ENCODE measurements around the gene KCTD7.
"Not testable (repeated sequence)": the region's sequence is repeated elsewhere in the genome, so short reads cannot be mapped to it uniquely, and the experiment has no call there.

Gene KCTD7

DNA sequence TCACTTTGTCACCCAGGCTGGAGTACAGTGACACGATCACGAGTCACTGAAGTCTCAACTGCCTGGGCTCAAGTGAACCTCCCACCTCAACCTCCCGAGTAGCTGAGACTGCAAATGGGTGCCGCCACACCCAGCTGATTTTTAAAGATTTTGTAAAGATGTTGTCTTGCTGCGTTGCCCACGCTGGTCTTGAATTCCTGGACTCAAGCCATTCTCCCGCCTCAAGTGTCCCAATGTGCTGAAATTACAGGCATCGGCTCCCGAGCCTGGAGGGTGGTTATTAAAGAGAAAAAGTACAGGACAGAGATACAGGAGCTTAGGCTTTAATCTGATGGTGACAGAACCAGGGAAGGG lies 55.1 kb downstream of the KCTD7 start:
- no peak for DNase-seq

- DNase-seq, result not testable (repeated sequence)
These were observed 57.0 kb downstream of the KCTD7 start for GRCh38 chr7:66685663-66686062.

DNA sequence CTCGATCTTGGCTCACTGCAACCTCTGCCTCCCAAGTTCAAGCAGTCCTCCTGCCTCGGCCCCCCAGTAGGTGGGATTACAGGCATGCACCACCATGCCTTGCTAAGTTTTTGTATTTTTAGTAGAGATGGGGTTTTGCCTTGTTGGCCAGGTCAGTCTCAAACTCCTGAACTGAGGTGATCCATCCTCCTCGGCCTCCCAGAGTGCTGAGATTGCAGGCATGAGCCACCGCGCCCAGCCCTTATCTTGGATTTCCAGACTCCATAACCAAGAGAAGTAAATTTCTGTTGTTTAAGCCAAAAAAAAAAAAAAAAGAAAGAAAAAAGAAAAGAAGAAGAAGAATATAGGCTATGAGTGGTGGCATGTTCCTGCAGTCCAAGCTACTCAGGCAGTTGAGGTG lies 58.5 kb downstream of the KCTD7 start:
- no peak for DNase-seq

GRCh38 chr7:66687672-66688071 lies 59.0 kb downstream of the KCTD7 start:
- not testable (repeated sequence) for DNase-seq

GRCh38 chr7:66689081-66689480 lies 60.4 kb downstream of the KCTD7 start:
- no peak for DNase-seq

- no peak for DNase-seq
These were observed 64.7 kb downstream of the KCTD7 start for GRCh38 chr7:66693331-66693730.
